T-helper 2 cell treated with Interferon-gamma antibody and Interleukin-4, amounts not matched to agents 5 μg/mL and 100 μg/mL, for 36 hours (primary cell): ENCODE results near the gene PCDH9.

Experiments
- DNase-seq: peaks from one replicate; pipeline ENCODE4 v3.0.0; 2021; ENCODE audit warnings: low spot score
- H3K27ac Mint-ChIP-seq: one replicate; pipeline ENCODE4 v1.8.0; 2021; ENCODE audit warnings: mild to moderate bottlenecking, mixed read lengths
- H3K27me3 Mint-ChIP-seq: one replicate; pipeline ENCODE4 v1.8.0; 2021; ENCODE audit warnings: low read depth, mixed read lengths
- H3K36me3 Mint-ChIP-seq: one replicate; pipeline ENCODE4 v1.8.0; 2021; ENCODE audit warnings: low read depth, mixed read lengths
- H3K4me1 Mint-ChIP-seq: one replicate; pipeline ENCODE4 v1.8.0; 2021; ENCODE audit warnings: low read depth, mixed read lengths
- H3K4me3 Mint-ChIP-seq: one replicate; pipeline ENCODE4 v1.8.0; 2022; ENCODE audit warnings: mild to moderate bottlenecking, moderate library complexity, mixed read lengths
- H3K9me3 Mint-ChIP-seq: one replicate; pipeline ENCODE4 v1.8.0; 2021; ENCODE audit warnings: mixed read lengths

Gene PCDH9

GRCh38 chr13:67087527-67087926 lies 142.6 kb downstream of the PCDH9 start:
- peaks cover 1% of the 10 kb centered on the region for H3K4me1 Mint-ChIP-seq

GRCh38 chr13:67086260-67086659 lies 143.9 kb downstream of the PCDH9 start:
- peaks cover 1% of the 10 kb centered on the region for H3K4me1 Mint-ChIP-seq
- no peaks in the 10 kb centered on the region for H3K36me3 Mint-ChIP-seq
- no peak overlapping the region for H3K4me3 Mint-ChIP-seq
- no peaks in the 10 kb centered on the region for H3K9me3 Mint-ChIP-seq
- no peak for DNase-seq
- no peaks in the 10 kb centered on the region for H3K27me3 Mint-ChIP-seq
- no peak overlapping the region for H3K27ac Mint-ChIP-seq

More at GRCh38 chr13:67087527-67087926, 142.6 kb downstream of the PCDH9 start:
- no peaks in the 10 kb centered on the region for H3K27me3 Mint-ChIP-seq
- no peak overlapping the region for H3K27ac Mint-ChIP-seq
- DNase-seq = no peak
- H3K9me3 Mint-ChIP-seq = no peaks in the 10 kb centered on the region
- H3K36me3 Mint-ChIP-seq = no peaks in the 10 kb centered on the region
- no peak overlapping the region for H3K4me3 Mint-ChIP-seq

- Mint-ChIP-seq H3K36me3 (no peaks in the 10 kb centered on the region), H3K27ac (no peak overlapping the region), H3K27me3 (no peaks in the 10 kb centered on the region), H3K4me1 (peaks cover 1% of the 10 kb centered on the region), H3K9me3 (no peaks in the 10 kb centered on the region), H3K4me3 (no peak overlapping the region)
- DNase-seq = no peak
Measured at GRCh38 chr13:67084066-67084465, 146.1 kb downstream of the PCDH9 start.

GRCh38 chr13:67083519-67083918 lies 146.6 kb downstream of the PCDH9 start:
- no peaks in the 10 kb centered on the region for H3K27me3 Mint-ChIP-seq
- no peaks in the 10 kb centered on the region for H3K9me3 Mint-ChIP-seq
- peaks cover 1% of the 10 kb centered on the region for H3K4me1 Mint-ChIP-seq
- no peaks in the 10 kb centered on the region for H3K36me3 Mint-ChIP-seq
- no peak for DNase-seq
- no peak overlapping the region for H3K27ac Mint-ChIP-seq
- H3K4me3 Mint-ChIP-seq = no peak overlapping the region

- Mint-ChIP-seq H3K4me3 (no peak overlapping the region), H3K27me3 (no peaks in the 10 kb centered on the region), H3K4me1 (no peaks in the 10 kb centered on the region), H3K36me3 (no peaks in the 10 kb centered on the region), H3K27ac (no peak overlapping the region), H3K9me3 (no peaks in the 10 kb centered on the region)
- DNase-seq = no peak
Measured at GRCh38 chr13:67080351-67080750, 149.8 kb downstream of the PCDH9 start.

- no peaks in the 10 kb centered on the region for H3K9me3 Mint-ChIP-seq
- no peaks in the 10 kb centered on the region for H3K27me3 Mint-ChIP-seq
- H3K36me3 Mint-ChIP-seq = no peaks in the 10 kb centered on the region
- H3K4me3 Mint-ChIP-seq = no peak overlapping the region
- DNase-seq = no peak
- H3K27ac Mint-ChIP-seq = no peak overlapping the region
- H3K4me1 Mint-ChIP-seq = no peaks in the 10 kb centered on the region
Measured at GRCh38 chr13:67078062-67078461, 152.1 kb downstream of the PCDH9 start.

GRCh38 chr13:67077132-67077531 lies 153.0 kb downstream of the PCDH9 start:
- no peak overlapping the region for H3K4me3 Mint-ChIP-seq
- no peaks in the 10 kb centered on the region for H3K4me1 Mint-ChIP-seq
- no peaks in the 10 kb centered on the region for H3K36me3 Mint-ChIP-seq
- H3K27ac Mint-ChIP-seq = no peak overlapping the region
- H3K27me3 Mint-ChIP-seq = no peaks in the 10 kb centered on the region
- no peak for DNase-seq
- no peaks in the 10 kb centered on the region for H3K9me3 Mint-ChIP-seq

GRCh38 chr13:67076378-67076777 lies 153.8 kb downstream of the PCDH9 start:
- Mint-ChIP-seq H3K27me3 (no peaks in the 10 kb centered on the region), H3K36me3 (no peaks in the 10 kb centered on the region), H3K9me3 (no peaks in the 10 kb centered on the region), H3K4me3 (no peak overlapping the region), H3K27ac (no peak overlapping the region), H3K4me1 (no peaks in the 10 kb centered on the region)
- DNase-seq = no peak

GRCh38 chr13:67075239-67075638 lies 154.9 kb downstream of the PCDH9 start:
- no peak overlapping the region for H3K4me3 Mint-ChIP-seq
- no peaks in the 10 kb centered on the region for H3K9me3 Mint-ChIP-seq
- DNase-seq = no peak
- no peaks in the 10 kb centered on the region for H3K27me3 Mint-ChIP-seq
- H3K4me1 Mint-ChIP-seq = no peaks in the 10 kb centered on the region
- no peaks in the 10 kb centered on the region for H3K36me3 Mint-ChIP-seq
- no peak overlapping the region for H3K27ac Mint-ChIP-seq

GRCh38 chr13:67071918-67072598 lies 158.1 kb downstream of the PCDH9 start:
- no peak overlapping the region for H3K27ac Mint-ChIP-seq
- H3K4me1 Mint-ChIP-seq = no peaks in the 10 kb centered on the region
- no peaks in the 10 kb centered on the region for H3K9me3 Mint-ChIP-seq
- H3K36me3 Mint-ChIP-seq = no peaks in the 10 kb centered on the region
- H3K27me3 Mint-ChIP-seq = no peaks in the 10 kb centered on the region
- no peak overlapping the region for H3K4me3 Mint-ChIP-seq
- DNase-seq = no peak

GRCh38 chr13:67070306-67070705 lies 159.8 kb downstream of the PCDH9 start:
- DNase-seq = no peak
- H3K9me3 Mint-ChIP-seq = no peaks in the 10 kb centered on the region
- no peaks in the 10 kb centered on the region for H3K27me3 Mint-ChIP-seq
- no peaks in the 10 kb centered on the region for H3K36me3 Mint-ChIP-seq
- H3K4me3 Mint-ChIP-seq = no peak overlapping the region
- no peak overlapping the region for H3K27ac Mint-ChIP-seq
- no peaks in the 10 kb centered on the region for H3K4me1 Mint-ChIP-seq

GRCh38 chr13:67069117-67069767 lies 160.9 kb downstream of the PCDH9 start:
- Mint-ChIP-seq H3K9me3 (no peaks in the 10 kb centered on the region), H3K4me3 (no peak overlapping the region), H3K36me3 (no peaks in the 10 kb centered on the region), H3K27me3 (no peaks in the 10 kb centered on the region), H3K27ac (no peak overlapping the region), H3K4me1 (no peaks in the 10 kb centered on the region)
- no peak for DNase-seq

- no peak for DNase-seq
- no peaks in the 10 kb centered on the region for H3K36me3 Mint-ChIP-seq
- no peaks in the 10 kb centered on the region for H3K9me3 Mint-ChIP-seq
- H3K4me1 Mint-ChIP-seq = no peaks in the 10 kb centered on the region
- no peak overlapping the region for H3K4me3 Mint-ChIP-seq
- H3K27ac Mint-ChIP-seq = no peak overlapping the region
- H3K27me3 Mint-ChIP-seq = no peaks in the 10 kb centered on the region
Measured at GRCh38 chr13:67064920-67065319, 165.2 kb downstream of the PCDH9 start.

- H3K27me3 Mint-ChIP-seq = no peaks in the 10 kb centered on the region
- H3K4me3 Mint-ChIP-seq = no peak overlapping the region
- H3K27ac Mint-ChIP-seq = no peak overlapping the region
- H3K36me3 Mint-ChIP-seq = no peaks in the 10 kb centered on the region
- DNase-seq = no peak
- H3K9me3 Mint-ChIP-seq = no peaks in the 10 kb centered on the region
- H3K4me1 Mint-ChIP-seq = no peaks in the 10 kb centered on the region
Measured at GRCh38 chr13:67063036-67063435, 167.1 kb downstream of the PCDH9 start.

- Mint-ChIP-seq H3K4me1 (no peaks in the 10 kb centered on the region), H3K27me3 (no peaks in the 10 kb centered on the region), H3K9me3 (no peaks in the 10 kb centered on the region), H3K36me3 (no peaks in the 10 kb centered on the region), H3K27ac (no peak overlapping the region), H3K4me3 (no peak overlapping the region)
- no peak for DNase-seq
Measured at GRCh38 chr13:67062160-67062559, 168.0 kb downstream of the PCDH9 start.
